Measurements from ENCODE around the gene SHF. TPM values are rescaled to one million over a fixed set of nuclear protein-coding genes. Genes with fewer than 3 reads are reported as not detected.

Gene SHF
- total RNA-seq, 1 experiment from 2014 or later: 21.7 TPM

DNA sequence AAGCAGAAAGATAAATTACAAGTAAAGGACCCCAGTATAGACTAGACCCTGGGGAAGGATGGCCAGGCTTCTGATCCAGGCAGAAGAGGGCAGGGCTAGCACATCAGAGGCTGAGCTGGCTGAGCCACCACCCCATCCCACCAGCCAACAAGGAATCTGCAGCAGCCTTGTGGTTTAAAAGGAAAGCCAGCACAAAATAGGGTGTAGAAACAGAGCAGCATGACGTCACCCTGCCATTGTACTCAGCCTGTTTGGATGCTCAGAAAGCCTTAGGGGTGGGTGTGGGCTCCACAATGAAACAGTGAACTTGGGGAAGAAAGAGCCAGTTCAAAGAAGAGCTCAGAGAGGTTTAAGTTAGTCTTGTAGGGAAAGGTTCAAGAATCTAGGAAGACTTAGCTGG, 29.8 kb downstream of the SHF start:
- Histone ChIP-seq H2BK120ac (ENCODE audit: low read depth, low read length, poor library complexity, severe bottlenecking) (no peak overlapping the region), H3K23me2 (ENCODE audit: insufficient read length, low read depth, low read length, poor library complexity, severe bottlenecking) (no peaks in the 10 kb centered on the region), H3K4me2 (ENCODE audit: insufficient read depth, insufficient read length, low read length) (no peak overlapping the region), H4K8ac (replicated peaks; ENCODE audit: insufficient read length, low read depth, low read length) (no peak overlapping the region), H2AFZ (ENCODE audit: low read length) (no peak overlapping the region), H3K9ac (ENCODE audit: extremely low read depth, insufficient read length, low read length) (no peak overlapping the region), H4K5ac (ENCODE audit: insufficient read length, low read depth, low read length) (no peak overlapping the region), H4K20me1 (ENCODE audit: control insufficient read depth, insufficient read depth, insufficient read length) (no peaks in the 10 kb centered on the region), H2BK5ac (ENCODE audit: insufficient read length, low read length) (no peak overlapping the region), H4K91ac (ENCODE audit: insufficient read length, low read depth, low read length) (no peak overlapping the region), H3K14ac (ENCODE audit: insufficient read depth, low read length) (no peak overlapping the region), H2BK20ac (ENCODE audit: low read depth, low read length, poor library complexity, severe bottlenecking) (no peak overlapping the region), H3K56ac (ENCODE audit: insufficient read length, low read depth, low read length) (no peak overlapping the region), H2BK12ac (ENCODE audit: insufficient read length, low read depth, low read length) (no peak overlapping the region), H3K18ac (ENCODE audit: insufficient read length, low read depth, low read length) (no peak overlapping the region), H3K23ac (ENCODE audit: insufficient read length, low read depth, low read length) (no peak overlapping the region), H3K9me3 (ENCODE audit: control insufficient read depth, low read depth, low read length) (no peaks in the 10 kb centered on the region), H3K79me2 (ENCODE audit: insufficient read depth, low read length) (no peaks in the 10 kb centered on the region), H3K4ac (ENCODE audit: low read depth, low read length) (no peak overlapping the region), H3K79me1 (ENCODE audit: insufficient read depth, low read depth, low read length, poor library complexity, severe bottlenecking) (no peaks in the 10 kb centered on the region), H2AK5ac (ENCODE audit: insufficient read length, low read length) (no peak overlapping the region), H3K4me1 (ENCODE audit: insufficient read depth, low read length) (peaks cover 2% of the 10 kb centered on the region; the same call in 1 of the 2 replicates), H3K27ac (ENCODE audit: insufficient read length, low read depth, low read length) (no peak overlapping the region), H2BK15ac (ENCODE audit: low read depth, low read length) (no peak overlapping the region), H3K27me3 (ENCODE audit: insufficient read depth, low read length) (no peaks in the 10 kb centered on the region), H3T11ph (ENCODE audit: low read length) (no peak overlapping the region)
- no peaks in the 10 kb centered on the region for H3K36me3 Mint-ChIP-seq (ENCODE audit: insufficient read depth in 1 of 3, low read depth in 3 of 3)
- H3K4me1 Mint-ChIP-seq: peaks cover 19 to 25% of the 10 kb centered on the region in 2 experiments
- H3K9me3 Mint-ChIP-seq: no peaks in the 10 kb centered on the region; a peak in 1 of 5 replicates
- H3K27ac Mint-ChIP-seq: peak overlapping the region in 1 of 3 experiments; percentile 75; a peak in 2 of 7 replicates
- no peak for TF ChIP-seq CTCF (conservative IDR thresholded peaks at IDR 0.05)
- WGBS (ENCODE audit: extremely low coverage, insufficient read length, low lambda C conversion rate): no CpG with 5 or more reads among the region's 1 CpG
- peaks cover 19% of the 10 kb centered on the region; the same call in 1 of the 2 replicates for H3K27me3 Mint-ChIP-seq (ENCODE audit: low read depth)
- no peak overlapping the region for H3K4me3 Mint-ChIP-seq
- DNase-seq: no peak
